ENCODE results near the gene FSTL5. TPM values are rescaled to one million over a fixed set of nuclear protein-coding genes. Genes with fewer than 3 reads are reported as not detected.

Gene FSTL5
- total RNA-seq, 1 experiment from 2014 or later = not detected

GRCh38 chr4:162015090-162015489 lies 148.7 kb downstream of the FSTL5 start:
- H3K27me3 Mint-ChIP-seq (ENCODE audit: low read depth) = no peaks in the 10 kb centered on the region
- H3K14ac ChIP-seq (ENCODE audit: insufficient read depth, low read length) = no peak overlapping the region
- H3K4ac ChIP-seq (ENCODE audit: low read depth, low read length) = no peak overlapping the region

More at GRCh38 chr4:162015090-162015489, 148.7 kb downstream of the FSTL5 start:
- H3K27me3 ChIP-seq (ENCODE audit: insufficient read depth, low read length) = no peaks in the 10 kb centered on the region
- no peak overlapping the region for H2BK12ac ChIP-seq (ENCODE audit: insufficient read length, low read depth, low read length)
- H3K79me1 ChIP-seq (ENCODE audit: insufficient read depth, low read depth, low read length, poor library complexity, severe bottlenecking) = no peaks in the 10 kb centered on the region
- Mint-ChIP-seq H3K9me3 (no peaks in the 10 kb centered on the region), H3K27ac (no peak overlapping the region), H3K4me3 (no peak overlapping the region), H3K36me3 (ENCODE audit: insufficient read depth in 1 of 3, low read depth in 3 of 3) (no peaks in the 10 kb centered on the region), H3K4me1 (peaks cover 4% of the 10 kb centered on the region in 2 experiments; a peak in 3 of 4 replicates)
- H2AFZ ChIP-seq (ENCODE audit: low read length) = no peak overlapping the region
- H4K20me1 ChIP-seq (ENCODE audit: control insufficient read depth, insufficient read depth, insufficient read length) = no peaks in the 10 kb centered on the region
- H3K9me3 ChIP-seq (ENCODE audit: control insufficient read depth, low read depth, low read length) = no peaks in the 10 kb centered on the region
- no peak overlapping the region for H2AK5ac ChIP-seq (ENCODE audit: insufficient read length, low read length)
- no peak overlapping the region for H2BK15ac ChIP-seq (ENCODE audit: low read depth, low read length)
- no peak overlapping the region for H3K56ac ChIP-seq (ENCODE audit: insufficient read length, low read depth, low read length)
- H3K4me2 ChIP-seq (ENCODE audit: insufficient read depth, insufficient read length, low read length) = no peak overlapping the region
- no peak overlapping the region for H3K9ac ChIP-seq (ENCODE audit: extremely low read depth, insufficient read length, low read length)
- no peak overlapping the region for H4K5ac ChIP-seq (ENCODE audit: insufficient read length, low read depth, low read length)
- H3K23me2 ChIP-seq (ENCODE audit: insufficient read length, low read depth, low read length, poor library complexity, severe bottlenecking) = no peaks in the 10 kb centered on the region
- no peak for TF ChIP-seq CTCF (conservative IDR thresholded peaks at IDR 0.05)
- no peak overlapping the region for H2BK120ac ChIP-seq (ENCODE audit: low read depth, low read length, poor library complexity, severe bottlenecking)
- no peak for DNase-seq
- H2BK5ac ChIP-seq (ENCODE audit: insufficient read length, low read length) = no peak overlapping the region
- H3K79me2 ChIP-seq (ENCODE audit: insufficient read depth, low read length) = no peaks in the 10 kb centered on the region
- H3K27ac ChIP-seq (ENCODE audit: insufficient read length, low read depth, low read length) = no peak overlapping the region
- H2BK20ac ChIP-seq (ENCODE audit: low read depth, low read length, poor library complexity, severe bottlenecking) = no peak overlapping the region
- H3K18ac ChIP-seq (ENCODE audit: insufficient read length, low read depth, low read length) = no peak overlapping the region
- no peak overlapping the region for H3T11ph ChIP-seq (ENCODE audit: low read length)
- H3K23ac ChIP-seq (ENCODE audit: insufficient read length, low read depth, low read length) = no peak overlapping the region
- WGBS (ENCODE audit: extremely low coverage, insufficient read length, low lambda C conversion rate) = no CpG with 5 or more reads among the region's 3 CpGs
- no peak overlapping the region for H4K91ac ChIP-seq (ENCODE audit: insufficient read length, low read depth, low read length)
- H4K8ac ChIP-seq (replicated peaks; ENCODE audit: insufficient read length, low read depth, low read length) = no peak overlapping the region
- H3K4me1 ChIP-seq (ENCODE audit: insufficient read depth, low read length) = no peaks in the 10 kb centered on the region; the same call in 1 of the 2 replicates

Data from H9 (cell line).